Adrenal gland (tissue), 12 donors: ENCODE results near the gene SKOR1. TPM values are rescaled to one million over a fixed set of nuclear protein-coding genes. Genes with fewer than 3 reads are reported as not detected.

ENCODE experiments used
- DNase-seq, 7 donors: peaks; one replicate each; pipeline ENCODE4 v3.0.0-alpha.2; 2019 to 2020
- H3K27ac ChIP-seq, 5 donors: fragments of 200-600 bp; sonication (generic) in 4 of 5; 1 replicate in 3 of 5; 2 replicates in 2 of 5; pipeline versions ENCODE4 v1.5.1 to v1.8.0; 2016 to 2020; ENCODE audit warnings: mild to moderate bottlenecking in 1 of 5
- H3K27me3 ChIP-seq: fragments of 200-600 bp; 2 replicates; pipeline ENCODE4 v1.8.0; 2021
- H3K36me3 ChIP-seq, 2 donors: fragments of 200-600 bp; replicated peaks in 1 of 2; 1 replicate in 1 of 2; 2 replicates in 1 of 2; pipeline versions ENCODE4 v1.5.1 to v1.8.0; 2018 to 2022
- H3K4me1 ChIP-seq, 2 donors: fragments of 200-600 bp; replicated peaks in 1 of 2; 1 replicate in 1 of 2; 2 replicates in 1 of 2; pipeline versions ENCODE4 v1.5.1 to v1.8.0; 2018 to 2021
- H3K4me3 ChIP-seq, 4 donors: fragments of 200-600 bp; sonication (generic) in 3 of 4; one replicate each; pipeline ENCODE4 v1.5.1; 2016 to 2018
- H3K9me3 ChIP-seq, 3 donors: fragments of 200-600 bp; sonication (generic) in 1 of 3; replicated peaks in 1 of 3; 1 replicate in 2 of 3; 2 replicates in 1 of 3; pipeline versions ENCODE4 v1.5.1 to v1.8.0; 2016 to 2021
- POLR2A ChIP-seq, 2 donors: fragments of 450-650 bp; IDR thresholded peaks; one replicate each; pipeline ENCODE4 v1.6.1; 2017; ENCODE audit warnings: antibody characterized with exemption in 2 of 2, mild to moderate bottlenecking in 2 of 2, moderate library complexity in 1 of 2
- WGBS, 4 donors: extraction: QIAGEN DNeasy Blood & Tissue Kit in 2 of 4; methylation state at CpG; one replicate each; pipeline versions ENCODE4 v1.1.5 to v1.1.7; 2013 to 2017; 5-methylcytosine and 5-hydroxymethylcytosine counted together
- intact Hi-C, 2 donors: fragments of 100-400 bp; cut with DNase I; formaldehyde crosslinking; loops; one replicate each; pipeline versions ENCODE4 v1.14.1 to v1.15.0; 2022 to 2023
- polyA plus RNA-seq, 3 donors: library from polyadenylated mRNA; stranded (reverse); fragments of 200-250 nt in 2 of 3; fragments of 350-450 nt in 1 of 3; fragmentation: Illumina TruSeq in 1 of 3; extraction: RNeasy Lipid Tissue Mini Kit (QIAGEN cat#74804) in 1 of 3; gene quantifications; one replicate each; pipeline ENCODE4 v1.2.3, GENCODE V29; 2013 to 2014
- total RNA-seq, 9 donors: library from RNA; depleted of rRNA in 4 of 9; stranded (reverse); fragments of >200 nt in 4 of 9; fragments of 120-200 nt in 1 of 9; fragmentation: NEBNext Ultra II Directional in 1 of 9; extraction: Animal tissue kit (Norgen Biotek cat#: 25700) in 1 of 9; gene quantifications; one replicate each; pipeline versions ENCODE4 v1.1.0 to v1.2.4, GENCODE V29; 2013 to 2023
- TF ChIP-seq, protein P1 (sequence below), 6 experiments: fragments of 450-650 bp in 4 of 6; fragments of 200-600 bp in 2 of 6; sonication (generic) in 1 of 6; IDR thresholded peaks; 1 replicate in 5 of 6; 2 replicates in 1 of 6; pipeline versions ENCODE4 v1.5.1 to v1.8.0; 2016 to 2021; ENCODE audit warnings: antibody characterized with exemption in 6 of 6, mild to moderate bottlenecking in 2 of 6, moderate library complexity in 1 of 6
- donor health status: healthy with polysubstance abuse.
- donor health status: Bipolar disorder and iron deficiency.
- donor health status: DM: yes; HTN: yes; CAD: no.
- donor health status: DM: no; HTN: no; CAD: no.
- donor health status: DM: no; HTN: no; CAD: no.
- donor health status: DM: yes; HTN: yes; CAD: no.

SKOR1 gene
- total and polyA plus RNA-seq, 12 donors: 0.17 to 1.3 (median 0.53) TPM; not detected in 1

GRCh38 chr15:67854358-67854757, 29.0 kb downstream of the SKOR1 start:
- intact Hi-C loops: no loop called here
- Histone ChIP-seq H3K4me1 (peaks cover 0 to 11% of the 10 kb centered on the region in 2 donors), H3K9me3 (no peaks in the 10 kb centered on the region), H3K27ac (no peak overlapping the region), H3K27me3 (no peaks in the 10 kb centered on the region), H3K36me3 (no peaks in the 10 kb centered on the region), H3K4me3 (no peak overlapping the region)
- WGBS, 4 donors: 76 to 88% (median 87%) methylated on average over 1 of the region's 1 CpG
- DNase-seq: no peak
- no peak for TF ChIP-seq POLR2A (IDR thresholded peaks at IDR 0.05)
- TF ChIP-seq, protein P1, sequence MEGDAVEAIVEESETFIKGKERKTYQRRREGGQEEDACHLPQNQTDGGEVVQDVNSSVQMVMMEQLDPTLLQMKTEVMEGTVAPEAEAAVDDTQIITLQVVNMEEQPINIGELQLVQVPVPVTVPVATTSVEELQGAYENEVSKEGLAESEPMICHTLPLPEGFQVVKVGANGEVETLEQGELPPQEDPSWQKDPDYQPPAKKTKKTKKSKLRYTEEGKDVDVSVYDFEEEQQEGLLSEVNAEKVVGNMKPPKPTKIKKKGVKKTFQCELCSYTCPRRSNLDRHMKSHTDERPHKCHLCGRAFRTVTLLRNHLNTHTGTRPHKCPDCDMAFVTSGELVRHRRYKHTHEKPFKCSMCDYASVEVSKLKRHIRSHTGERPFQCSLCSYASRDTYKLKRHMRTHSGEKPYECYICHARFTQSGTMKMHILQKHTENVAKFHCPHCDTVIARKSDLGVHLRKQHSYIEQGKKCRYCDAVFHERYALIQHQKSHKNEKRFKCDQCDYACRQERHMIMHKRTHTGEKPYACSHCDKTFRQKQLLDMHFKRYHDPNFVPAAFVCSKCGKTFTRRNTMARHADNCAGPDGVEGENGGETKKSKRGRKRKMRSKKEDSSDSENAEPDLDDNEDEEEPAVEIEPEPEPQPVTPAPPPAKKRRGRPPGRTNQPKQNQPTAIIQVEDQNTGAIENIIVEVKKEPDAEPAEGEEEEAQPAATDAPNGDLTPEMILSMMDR (IDR thresholded peaks at IDR 0.05): no peak

- no peak for TF ChIP-seq POLR2A (IDR thresholded peaks at IDR 0.05)
- TF ChIP-seq, protein P1 (IDR thresholded peaks at IDR 0.05): no peak
- no peak overlapping the region for H3K4me3 ChIP-seq
- no peaks in the 10 kb centered on the region for H3K36me3 ChIP-seq
- H3K27me3 ChIP-seq: no peaks in the 10 kb centered on the region
- WGBS, 4 donors: 72 to 90% (median 81%) methylated on average over 3 of the region's 3 CpGs
- H3K9me3 ChIP-seq: no peaks in the 10 kb centered on the region
- no peak overlapping the region for H3K27ac ChIP-seq
- intact Hi-C loops: no loop called here
- peaks cover 0 to 5% of the 10 kb centered on the region in 2 donors for H3K4me1 ChIP-seq
- no peak for DNase-seq
These were observed 30.5 kb downstream of the SKOR1 start for GRCh38 chr15:67855842-67856241.

GRCh38 chr15:67857220-67857619, 31.9 kb downstream of the SKOR1 start:
- Histone ChIP-seq H3K27ac (no peak overlapping the region), H3K27me3 (no peaks in the 10 kb centered on the region), H3K4me3 (no peak overlapping the region), H3K36me3 (no peaks in the 10 kb centered on the region), H3K4me1 (no peaks in the 10 kb centered on the region), H3K9me3 (no peaks in the 10 kb centered on the region)
- intact Hi-C loops: no loop called here
- WGBS, 4 donors: 83 to 95% (median 92%) methylated on average over 3 of the region's 3 CpGs
- DNase-seq: no peak
- TF ChIP-seq, protein P1 (IDR thresholded peaks at IDR 0.05): no peak
- TF ChIP-seq POLR2A (IDR thresholded peaks at IDR 0.05): no peak

DNA sequence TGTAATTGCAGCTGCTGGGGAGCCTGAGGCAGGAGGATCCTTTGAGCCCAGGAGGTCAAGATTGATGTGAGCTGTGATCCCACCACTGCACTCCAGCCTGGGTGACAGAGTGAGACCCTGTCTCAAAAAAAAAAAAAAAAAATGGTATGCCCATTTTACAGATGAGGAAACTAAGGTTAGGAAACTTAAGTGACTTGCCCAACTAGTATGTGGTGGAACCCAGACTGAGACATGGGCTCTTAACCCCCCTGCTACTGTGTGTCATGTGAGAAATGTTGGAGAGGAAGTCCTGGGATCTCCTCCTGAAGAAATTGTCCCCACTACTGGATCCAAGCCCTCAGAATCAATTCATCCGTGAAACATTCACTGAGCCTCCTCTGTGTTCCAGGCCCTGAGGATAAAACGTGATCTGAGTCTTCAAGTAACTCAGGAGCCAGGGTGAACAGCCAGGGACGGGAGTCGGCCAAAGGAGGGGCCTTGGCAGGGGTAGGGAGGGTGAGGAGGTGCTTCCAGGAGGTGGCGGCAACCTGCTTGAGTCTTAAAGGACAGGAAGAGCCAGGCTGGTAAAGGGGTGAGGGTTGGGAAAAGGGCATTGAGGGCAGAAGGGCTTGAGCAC, 34.1 kb downstream of the SKOR1 start:
- intact Hi-C loops: no loop called here

More for the DNA sequence above, 34.1 kb downstream of the SKOR1 start:
- H3K4me1 ChIP-seq: peaks cover 0 to 11% of the 10 kb centered on the region in 2 donors
- H3K27ac ChIP-seq: no peak overlapping the region
- H3K9me3 ChIP-seq: no peaks in the 10 kb centered on the region
- no peak for TF ChIP-seq POLR2A (IDR thresholded peaks at IDR 0.05)
- TF ChIP-seq, protein P1 (IDR thresholded peaks at IDR 0.05): no peak
- no peak for DNase-seq
- WGBS, 4 donors: 81 to 98% (median 84%) methylated on average over 5 of the region's 5 CpGs
- H3K36me3 ChIP-seq: no peaks in the 10 kb centered on the region
- no peaks in the 10 kb centered on the region for H3K27me3 ChIP-seq
- H3K4me3 ChIP-seq: no peak overlapping the region
